H1 (cell line): ENCODE data around the gene EXOC2. TPM values are rescaled to one million over a fixed set of nuclear protein-coding genes. Genes with fewer than 3 reads are reported as not detected.

Experiments used
- CEBPB ChIP-seq: IDR thresholded peaks from 2 replicates; pipeline ENCODE4 v1.6.1; 2012; ENCODE audit warnings: low read depth, low read length
- RAD21 ChIP-seq, 2 experiments: IDR thresholded peaks in 1 of 2; conservative IDR thresholded peaks in 1 of 2; 2 replicates each; pipeline ENCODE4 v1.6.1; 2011; ENCODE audit warnings: low read depth in 2 of 2, low read length in 2 of 2, improper control_type of control experiment in 1 of 2, inconsistent platforms in 1 of 2, mild to moderate bottlenecking in 1 of 2, moderate library complexity in 1 of 2
- polyA plus RNA-seq, 7 experiments: library from polyadenylated mRNA; depleted of rRNA in 3 of 7; stranded (reverse) in 5 of 7; unstranded in 2 of 7; fragments of >200 nt in 5 of 7; fragments of 200-250 nt in 2 of 7; gene quantifications; 1 replicate in 5 of 7; 2 replicates in 1 of 7; 4 replicates in 1 of 7; pipeline versions ENCODE4 v1.2.1 to v1.2.3, GENCODE V29; 2011 to 2013; ENCODE audit warnings: missing spikeins in 2 of 7, mixed read lengths in 2 of 7
- total RNA-seq: library from RNA; stranded (reverse); fragmentation: NEBNext Ultra II Directional; extraction: Animal tissue kit (Norgen Biotek cat#: 25700); gene quantifications from 2 replicates; pipeline ENCODE4 v1.2.1, GENCODE V29; 2021
- TF ChIP-seq, protein P1 (sequence below): fragments of 300-600 bp; sonication (generic); IDR thresholded peaks from 2 replicates; pipeline ENCODE4 v1.7.1; 2012; ENCODE audit warnings: low read length, moderate library complexity, mild to moderate bottlenecking, inconsistent platforms; ENCODE audit not compliant: insufficient replicate concordance

EXOC2 gene
- total and polyA plus RNA-seq, 2 of the 8 experiments (the other 6 are each of a cell fraction or from before 2014, with no cell fraction given) = 25.5 to 44.4 TPM

DNA sequence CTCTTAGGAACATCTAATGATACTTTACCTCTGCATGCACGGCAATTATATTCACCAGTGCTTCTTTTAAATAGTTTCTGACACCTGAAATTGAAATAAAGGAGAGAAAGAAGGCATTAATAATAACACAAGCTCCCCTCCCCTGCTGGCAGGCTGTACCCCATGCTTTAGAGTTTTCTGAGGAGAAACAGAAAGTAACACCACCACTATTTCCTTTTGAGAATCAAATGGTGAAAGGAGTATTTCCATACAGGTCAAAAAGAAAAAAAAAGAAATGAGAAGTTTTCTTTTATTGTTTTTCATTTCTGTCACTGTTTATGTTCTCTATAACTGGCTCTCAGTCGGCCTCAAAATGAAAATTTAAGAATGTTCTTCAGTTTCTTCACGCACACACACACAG lies 193.3 kb downstream of the EXOC2 start (continued):
- TF ChIP-seq, protein P1, sequence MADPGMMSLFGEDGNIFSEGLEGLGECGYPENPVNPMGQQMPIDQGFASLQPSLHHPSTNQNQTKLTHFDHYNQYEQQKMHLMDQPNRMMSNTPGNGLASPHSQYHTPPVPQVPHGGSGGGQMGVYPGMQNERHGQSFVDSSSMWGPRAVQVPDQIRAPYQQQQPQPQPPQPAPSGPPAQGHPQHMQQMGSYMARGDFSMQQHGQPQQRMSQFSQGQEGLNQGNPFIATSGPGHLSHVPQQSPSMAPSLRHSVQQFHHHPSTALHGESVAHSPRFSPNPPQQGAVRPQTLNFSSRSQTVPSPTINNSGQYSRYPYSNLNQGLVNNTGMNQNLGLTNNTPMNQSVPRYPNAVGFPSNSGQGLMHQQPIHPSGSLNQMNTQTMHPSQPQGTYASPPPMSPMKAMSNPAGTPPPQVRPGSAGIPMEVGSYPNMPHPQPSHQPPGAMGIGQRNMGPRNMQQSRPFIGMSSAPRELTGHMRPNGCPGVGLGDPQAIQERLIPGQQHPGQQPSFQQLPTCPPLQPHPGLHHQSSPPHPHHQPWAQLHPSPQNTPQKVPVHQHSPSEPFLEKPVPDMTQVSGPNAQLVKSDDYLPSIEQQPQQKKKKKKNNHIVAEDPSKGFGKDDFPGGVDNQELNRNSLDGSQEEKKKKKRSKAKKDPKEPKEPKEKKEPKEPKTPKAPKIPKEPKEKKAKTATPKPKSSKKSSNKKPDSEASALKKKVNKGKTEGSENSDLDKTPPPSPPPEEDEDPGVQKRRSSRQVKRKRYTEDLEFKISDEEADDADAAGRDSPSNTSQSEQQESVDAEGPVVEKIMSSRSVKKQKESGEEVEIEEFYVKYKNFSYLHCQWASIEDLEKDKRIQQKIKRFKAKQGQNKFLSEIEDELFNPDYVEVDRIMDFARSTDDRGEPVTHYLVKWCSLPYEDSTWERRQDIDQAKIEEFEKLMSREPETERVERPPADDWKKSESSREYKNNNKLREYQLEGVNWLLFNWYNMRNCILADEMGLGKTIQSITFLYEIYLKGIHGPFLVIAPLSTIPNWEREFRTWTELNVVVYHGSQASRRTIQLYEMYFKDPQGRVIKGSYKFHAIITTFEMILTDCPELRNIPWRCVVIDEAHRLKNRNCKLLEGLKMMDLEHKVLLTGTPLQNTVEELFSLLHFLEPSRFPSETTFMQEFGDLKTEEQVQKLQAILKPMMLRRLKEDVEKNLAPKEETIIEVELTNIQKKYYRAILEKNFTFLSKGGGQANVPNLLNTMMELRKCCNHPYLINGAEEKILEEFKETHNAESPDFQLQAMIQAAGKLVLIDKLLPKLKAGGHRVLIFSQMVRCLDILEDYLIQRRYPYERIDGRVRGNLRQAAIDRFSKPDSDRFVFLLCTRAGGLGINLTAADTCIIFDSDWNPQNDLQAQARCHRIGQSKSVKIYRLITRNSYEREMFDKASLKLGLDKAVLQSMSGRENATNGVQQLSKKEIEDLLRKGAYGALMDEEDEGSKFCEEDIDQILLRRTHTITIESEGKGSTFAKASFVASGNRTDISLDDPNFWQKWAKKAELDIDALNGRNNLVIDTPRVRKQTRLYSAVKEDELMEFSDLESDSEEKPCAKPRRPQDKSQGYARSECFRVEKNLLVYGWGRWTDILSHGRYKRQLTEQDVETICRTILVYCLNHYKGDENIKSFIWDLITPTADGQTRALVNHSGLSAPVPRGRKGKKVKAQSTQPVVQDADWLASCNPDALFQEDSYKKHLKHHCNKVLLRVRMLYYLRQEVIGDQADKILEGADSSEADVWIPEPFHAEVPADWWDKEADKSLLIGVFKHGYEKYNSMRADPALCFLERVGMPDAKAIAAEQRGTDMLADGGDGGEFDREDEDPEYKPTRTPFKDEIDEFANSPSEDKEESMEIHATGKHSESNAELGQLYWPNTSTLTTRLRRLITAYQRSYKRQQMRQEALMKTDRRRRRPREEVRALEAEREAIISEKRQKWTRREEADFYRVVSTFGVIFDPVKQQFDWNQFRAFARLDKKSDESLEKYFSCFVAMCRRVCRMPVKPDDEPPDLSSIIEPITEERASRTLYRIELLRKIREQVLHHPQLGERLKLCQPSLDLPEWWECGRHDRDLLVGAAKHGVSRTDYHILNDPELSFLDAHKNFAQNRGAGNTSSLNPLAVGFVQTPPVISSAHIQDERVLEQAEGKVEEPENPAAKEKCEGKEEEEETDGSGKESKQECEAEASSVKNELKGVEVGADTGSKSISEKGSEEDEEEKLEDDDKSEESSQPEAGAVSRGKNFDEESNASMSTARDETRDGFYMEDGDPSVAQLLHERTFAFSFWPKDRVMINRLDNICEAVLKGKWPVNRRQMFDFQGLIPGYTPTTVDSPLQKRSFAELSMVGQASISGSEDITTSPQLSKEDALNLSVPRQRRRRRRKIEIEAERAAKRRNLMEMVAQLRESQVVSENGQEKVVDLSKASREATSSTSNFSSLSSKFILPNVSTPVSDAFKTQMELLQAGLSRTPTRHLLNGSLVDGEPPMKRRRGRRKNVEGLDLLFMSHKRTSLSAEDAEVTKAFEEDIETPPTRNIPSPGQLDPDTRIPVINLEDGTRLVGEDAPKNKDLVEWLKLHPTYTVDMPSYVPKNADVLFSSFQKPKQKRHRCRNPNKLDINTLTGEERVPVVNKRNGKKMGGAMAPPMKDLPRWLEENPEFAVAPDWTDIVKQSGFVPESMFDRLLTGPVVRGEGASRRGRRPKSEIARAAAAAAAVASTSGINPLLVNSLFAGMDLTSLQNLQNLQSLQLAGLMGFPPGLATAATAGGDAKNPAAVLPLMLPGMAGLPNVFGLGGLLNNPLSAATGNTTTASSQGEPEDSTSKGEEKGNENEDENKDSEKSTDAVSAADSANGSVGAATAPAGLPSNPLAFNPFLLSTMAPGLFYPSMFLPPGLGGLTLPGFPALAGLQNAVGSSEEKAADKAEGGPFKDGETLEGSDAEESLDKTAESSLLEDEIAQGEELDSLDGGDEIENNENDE = no peak
- no peak for TF ChIP-seq CEBPB
- no peak for TF ChIP-seq RAD21 (IDR thresholded peaks at IDR 0.05 in 1 of 2, conservative IDR thresholded peaks at IDR 0.05 in 1 of 2; ENCODE audit: low read depth in 2 of 2, low read length in 2 of 2)
